Adrenal gland (tissue), 5 donors: Measurements from ENCODE around the gene COX4I2.

Source experiments
- POLR2A ChIP-seq, 2 donors: fragments of 450-650 bp; IDR thresholded peaks; one replicate each; pipeline ENCODE4 v1.6.1; 2017; ENCODE audit warnings: antibody characterized with exemption in 2 of 2, mild to moderate bottlenecking in 2 of 2, moderate library complexity in 1 of 2
- TF ChIP-seq, protein P1 (sequence below), 6 experiments: fragments of 450-650 bp in 4 of 6; fragments of 200-600 bp in 2 of 6; sonication (generic) in 1 of 6; IDR thresholded peaks; 1 replicate in 5 of 6; 2 replicates in 1 of 6; pipeline versions ENCODE4 v1.5.1 to v1.8.0; 2016 to 2021; ENCODE audit warnings: antibody characterized with exemption in 6 of 6, mild to moderate bottlenecking in 2 of 6, moderate library complexity in 1 of 6
- donor health status: DM: no; HTN: no; CAD: no.

DNA sequence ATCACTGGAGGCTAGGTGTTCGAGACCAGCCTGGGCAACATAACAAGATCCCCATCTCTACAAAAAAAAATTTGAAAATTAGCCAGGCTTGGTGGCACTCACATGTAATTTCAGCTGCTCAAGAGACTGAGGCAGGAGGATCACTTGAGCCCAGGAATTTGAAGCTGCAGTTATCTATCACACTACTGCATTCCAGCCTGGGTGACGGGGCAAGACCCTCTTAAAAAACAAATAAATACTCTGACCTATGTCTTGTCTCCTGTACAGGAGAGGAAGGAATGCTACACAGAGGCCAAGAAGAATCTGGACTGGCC lies 25.8 kb downstream of the COX4I2 start:
- TF ChIP-seq, protein P1, sequence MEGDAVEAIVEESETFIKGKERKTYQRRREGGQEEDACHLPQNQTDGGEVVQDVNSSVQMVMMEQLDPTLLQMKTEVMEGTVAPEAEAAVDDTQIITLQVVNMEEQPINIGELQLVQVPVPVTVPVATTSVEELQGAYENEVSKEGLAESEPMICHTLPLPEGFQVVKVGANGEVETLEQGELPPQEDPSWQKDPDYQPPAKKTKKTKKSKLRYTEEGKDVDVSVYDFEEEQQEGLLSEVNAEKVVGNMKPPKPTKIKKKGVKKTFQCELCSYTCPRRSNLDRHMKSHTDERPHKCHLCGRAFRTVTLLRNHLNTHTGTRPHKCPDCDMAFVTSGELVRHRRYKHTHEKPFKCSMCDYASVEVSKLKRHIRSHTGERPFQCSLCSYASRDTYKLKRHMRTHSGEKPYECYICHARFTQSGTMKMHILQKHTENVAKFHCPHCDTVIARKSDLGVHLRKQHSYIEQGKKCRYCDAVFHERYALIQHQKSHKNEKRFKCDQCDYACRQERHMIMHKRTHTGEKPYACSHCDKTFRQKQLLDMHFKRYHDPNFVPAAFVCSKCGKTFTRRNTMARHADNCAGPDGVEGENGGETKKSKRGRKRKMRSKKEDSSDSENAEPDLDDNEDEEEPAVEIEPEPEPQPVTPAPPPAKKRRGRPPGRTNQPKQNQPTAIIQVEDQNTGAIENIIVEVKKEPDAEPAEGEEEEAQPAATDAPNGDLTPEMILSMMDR (IDR thresholded peaks at IDR 0.05): no peak
- no peak for TF ChIP-seq POLR2A (IDR thresholded peaks at IDR 0.05)
